Muscle of arm (tissue), 12 donors: ENCODE data around the gene E2F7. TPM values are rescaled to one million over a fixed set of nuclear protein-coding genes. Genes with fewer than 3 reads are reported as not detected.

Experiments
- polyA plus RNA-seq, 12 donors: library from polyadenylated mRNA; unstranded; fragments of 120-200 nt; gene quantifications; one replicate each; pipeline ENCODE4 v1.2.1, GENCODE V29; 2013; ENCODE audit not compliant: insufficient read length in 12 of 12

The E2F7 gene
- polyA plus RNA-seq, 12 donors = 2.3 to 13.7 (median 4.3) TPM; not detected in 1

Other genes with a start within 250 kb of the E2F7 start
- 10 to 100 TPM in 11 of 12 donors, not detected in 1; 24.3 to 75.2 (median 40.7) TPM for gene CSRP2, start 186.6 kb downstream of the E2F7 start, polyA plus RNA-seq